Lung (tissue), 12 donors: ENCODE measurements around the gene TPD52L2. TPM values are rescaled to one million over a fixed set of nuclear protein-coding genes. Genes with fewer than 3 reads are reported as not detected.

Experiments used
- ATAC-seq: fragments of 200-7000 bp; cut with Tn5 transposase; one replicate; pipeline ENCODE4 v1.9.1; 2020; ENCODE audit warnings: moderate number of reproducible peaks; ENCODE audit not compliant: insufficient read depth, low FRiP score
- DNase-seq, 3 donors: peaks; one replicate each; pipeline ENCODE4 v3.0.0-alpha.2; 2013 to 2017
- H3K27ac ChIP-seq, 2 donors: one replicate each; pipeline ENCODE4 v1.5.1; 2013; ENCODE audit warnings: mild to moderate bottlenecking in 2 of 2, moderate library complexity in 2 of 2, control low read depth in 1 of 2, inconsistent platforms in 1 of 2, low read depth in 1 of 2, low read length in 1 of 2
- H3K27me3 ChIP-seq, 3 donors: one replicate each; pipeline ENCODE4 v1.5.1; 2013; ENCODE audit warnings: low read length in 2 of 3; ENCODE audit not compliant: control insufficient read depth in 3 of 3, insufficient read depth in 3 of 3
- H3K36me3 ChIP-seq, 4 donors: one replicate each; pipeline ENCODE4 v1.5.1; 2013; ENCODE audit warnings: low read length in 4 of 4, mild to moderate bottlenecking in 1 of 4, moderate library complexity in 1 of 4; ENCODE audit not compliant: control insufficient read depth in 4 of 4, insufficient read depth in 4 of 4
- H3K4me1 ChIP-seq, 5 donors: one replicate each; pipeline ENCODE4 v1.5.1; 2013; ENCODE audit warnings: low read length in 5 of 5, mild to moderate bottlenecking in 2 of 5, moderate library complexity in 1 of 5; ENCODE audit not compliant: control insufficient read depth in 5 of 5, insufficient read depth in 5 of 5
- H3K4me3 ChIP-seq: one replicate; pipeline ENCODE4 v1.5.1; 2013; ENCODE audit warnings: mild to moderate bottlenecking, control low read depth, moderate library complexity
- H3K9ac ChIP-seq, 2 donors: one replicate each; pipeline ENCODE4 v1.5.1; 2013; ENCODE audit warnings: low read length in 2 of 2, control low read depth in 1 of 2; ENCODE audit not compliant: insufficient read depth in 1 of 2
- H3K9me3 ChIP-seq, 4 donors: one replicate each; pipeline ENCODE4 v1.5.1; 2013; ENCODE audit warnings: low read length in 3 of 4, mild to moderate bottlenecking in 1 of 4, moderate library complexity in 1 of 4; ENCODE audit not compliant: control insufficient read depth in 4 of 4, insufficient read depth in 3 of 4
- WGBS, 2 donors: extraction: QIAGEN DNeasy Blood & Tissue Kit; methylation state at CpG; one replicate each; pipeline ENCODE4 v1.1.7; 2013; 5-methylcytosine and 5-hydroxymethylcytosine counted together
- polyA plus RNA-seq, 2 donors: library from polyadenylated mRNA; stranded (reverse); fragments of 200-250 nt; gene quantifications; one replicate each; pipeline ENCODE4 v1.2.1, GENCODE V29; 2013
- total RNA-seq, 2 donors: library from RNA; depleted of rRNA in 1 of 2; stranded (reverse); fragments of >200 nt in 1 of 2; gene quantifications; one replicate each; pipeline ENCODE4 v1.2.1, GENCODE V29; 2014 to 2021
- TF ChIP-seq, protein P1 (sequence below): IDR thresholded peaks from 2 replicates; pipeline ENCODE4 v1.5.1; 2012; ENCODE audit warnings: mild to moderate bottlenecking; ENCODE audit errors: control extremely low read depth, extremely low read depth
- donor health status: control.
- donor health status: control.
- donor health status: Bipolar disorder and iron deficiency.
- donor health status: healthy.
- donor health status: DM: yes; HTN: yes; CAD: no.

The TPD52L2 gene
- total and polyA plus RNA-seq, 4 donors: 66.2 to 130 (median 79.3) TPM

DNA sequence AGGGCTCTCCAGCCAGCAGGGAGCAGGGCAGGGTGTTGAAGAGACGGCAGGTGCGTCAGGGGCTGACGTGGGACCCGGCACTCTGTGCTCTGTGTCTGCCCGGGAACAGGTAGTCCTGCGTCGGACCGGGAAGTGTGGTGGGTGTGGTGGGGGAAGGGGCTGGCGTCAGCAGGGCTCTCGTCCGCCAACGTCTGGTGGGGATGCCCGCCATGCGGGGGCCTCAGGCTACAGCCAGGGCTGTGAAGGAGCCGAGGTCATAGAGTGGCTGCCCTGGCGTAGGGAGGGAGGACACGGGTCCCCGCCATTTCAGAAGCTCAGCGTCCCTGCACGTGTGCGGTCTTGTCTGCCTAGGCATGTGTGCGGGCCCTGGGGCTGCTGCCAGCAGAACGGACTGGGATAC lies 55.2 kb downstream of the TPD52L2 start:
- Histone ChIP-seq H3K9me3 (no peaks in the 10 kb centered on the region), H3K4me1 (peaks cover 0 to 2% (median 0%) of the 10 kb centered on the region in 5 donors), H3K27ac (no peak overlapping the region), H3K36me3 (peaks cover 0 to 15% (median 4%) of the 10 kb centered on the region in 4 donors), H3K27me3 (no peaks in the 10 kb centered on the region), H3K9ac (no peak overlapping the region), H3K4me3 (no peak overlapping the region)
- no peak for DNase-seq
- 95 to 97% methylated on average over 23 of the region's 23 CpGs for WGBS, 2 donors
- TF ChIP-seq, protein P1, sequence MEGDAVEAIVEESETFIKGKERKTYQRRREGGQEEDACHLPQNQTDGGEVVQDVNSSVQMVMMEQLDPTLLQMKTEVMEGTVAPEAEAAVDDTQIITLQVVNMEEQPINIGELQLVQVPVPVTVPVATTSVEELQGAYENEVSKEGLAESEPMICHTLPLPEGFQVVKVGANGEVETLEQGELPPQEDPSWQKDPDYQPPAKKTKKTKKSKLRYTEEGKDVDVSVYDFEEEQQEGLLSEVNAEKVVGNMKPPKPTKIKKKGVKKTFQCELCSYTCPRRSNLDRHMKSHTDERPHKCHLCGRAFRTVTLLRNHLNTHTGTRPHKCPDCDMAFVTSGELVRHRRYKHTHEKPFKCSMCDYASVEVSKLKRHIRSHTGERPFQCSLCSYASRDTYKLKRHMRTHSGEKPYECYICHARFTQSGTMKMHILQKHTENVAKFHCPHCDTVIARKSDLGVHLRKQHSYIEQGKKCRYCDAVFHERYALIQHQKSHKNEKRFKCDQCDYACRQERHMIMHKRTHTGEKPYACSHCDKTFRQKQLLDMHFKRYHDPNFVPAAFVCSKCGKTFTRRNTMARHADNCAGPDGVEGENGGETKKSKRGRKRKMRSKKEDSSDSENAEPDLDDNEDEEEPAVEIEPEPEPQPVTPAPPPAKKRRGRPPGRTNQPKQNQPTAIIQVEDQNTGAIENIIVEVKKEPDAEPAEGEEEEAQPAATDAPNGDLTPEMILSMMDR: no peak
- no peak for ATAC-seq

- DNase-seq (peak in 1 of 3 donors; percentile 65), ATAC-seq (no peak)
- H3K36me3 ChIP-seq: peaks cover 0 to 24% (median 9%) of the 10 kb centered on the region in 4 donors
- H3K9ac ChIP-seq: no peak overlapping the region
- no peak overlapping the region for H3K27ac ChIP-seq
- no peaks in the 10 kb centered on the region for H3K4me1 ChIP-seq
- WGBS, 2 donors: 73 to 82% methylated on average over 8 of the region's 8 CpGs
- no peak overlapping the region for H3K4me3 ChIP-seq
- no peaks in the 10 kb centered on the region for H3K9me3 ChIP-seq
- TF ChIP-seq, protein P1: no peak
- H3K27me3 ChIP-seq: no peaks in the 10 kb centered on the region
These were observed 58.6 kb downstream of the TPD52L2 start for GRCh38 chr20:63923651-63924050.

- DNase-seq (no peak), ATAC-seq (no peak)
- Histone ChIP-seq H3K4me3 (no peak overlapping the region), H3K27ac (no peak overlapping the region), H3K9ac (no peak overlapping the region), H3K36me3 (peaks cover 0 to 28% (median 9%) of the 10 kb centered on the region in 4 donors), H3K27me3 (no peaks in the 10 kb centered on the region), H3K4me1 (no peaks in the 10 kb centered on the region), H3K9me3 (no peaks in the 10 kb centered on the region)
- 77 to 79% methylated on average over 9 of the region's 9 CpGs for WGBS, 2 donors
- TF ChIP-seq, protein P1: no peak
These were observed 59.2 kb downstream of the TPD52L2 start for GRCh38 chr20:63924241-63924640.

- no peak overlapping the region for H3K4me3 ChIP-seq
- 74 to 77% methylated on average over 8 of the region's 8 CpGs for WGBS, 2 donors
- no peaks in the 10 kb centered on the region for H3K9me3 ChIP-seq
- H3K27ac ChIP-seq: no peak overlapping the region
- TF ChIP-seq, protein P1: no peak
- H3K4me1 ChIP-seq: no peaks in the 10 kb centered on the region
- H3K9ac ChIP-seq: peak overlapping the region in 1 of 2 donors; percentile 34
- DNase-seq (no peak), ATAC-seq (no peak)
- no peaks in the 10 kb centered on the region for H3K27me3 ChIP-seq
- peaks cover 10 to 41% (median 17%) of the 10 kb centered on the region in 4 donors for H3K36me3 ChIP-seq
These were observed 61.2 kb downstream of the TPD52L2 start for GRCh38 chr20:63926298-63926697.
